ENCODE data around the gene FAU. TPM values are rescaled to one million over a fixed set of nuclear protein-coding genes. Genes with fewer than 3 reads are reported as not detected.

Gene FAU
- total RNA-seq, 1 donor from 2014 or later = 1,253 TPM

- TF ChIP-seq, protein P1, sequence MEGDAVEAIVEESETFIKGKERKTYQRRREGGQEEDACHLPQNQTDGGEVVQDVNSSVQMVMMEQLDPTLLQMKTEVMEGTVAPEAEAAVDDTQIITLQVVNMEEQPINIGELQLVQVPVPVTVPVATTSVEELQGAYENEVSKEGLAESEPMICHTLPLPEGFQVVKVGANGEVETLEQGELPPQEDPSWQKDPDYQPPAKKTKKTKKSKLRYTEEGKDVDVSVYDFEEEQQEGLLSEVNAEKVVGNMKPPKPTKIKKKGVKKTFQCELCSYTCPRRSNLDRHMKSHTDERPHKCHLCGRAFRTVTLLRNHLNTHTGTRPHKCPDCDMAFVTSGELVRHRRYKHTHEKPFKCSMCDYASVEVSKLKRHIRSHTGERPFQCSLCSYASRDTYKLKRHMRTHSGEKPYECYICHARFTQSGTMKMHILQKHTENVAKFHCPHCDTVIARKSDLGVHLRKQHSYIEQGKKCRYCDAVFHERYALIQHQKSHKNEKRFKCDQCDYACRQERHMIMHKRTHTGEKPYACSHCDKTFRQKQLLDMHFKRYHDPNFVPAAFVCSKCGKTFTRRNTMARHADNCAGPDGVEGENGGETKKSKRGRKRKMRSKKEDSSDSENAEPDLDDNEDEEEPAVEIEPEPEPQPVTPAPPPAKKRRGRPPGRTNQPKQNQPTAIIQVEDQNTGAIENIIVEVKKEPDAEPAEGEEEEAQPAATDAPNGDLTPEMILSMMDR (IDR thresholded peaks at IDR 0.05) = no peak
- peak overlapping the region; percentile 19 to 28 for H3K4me3 ChIP-seq
- no peaks in the 10 kb centered on the region for H3K36me3 ChIP-seq
- DNase-seq (ENCODE audit: low spot score in 2 of 2) = no peak
- no peaks in the 10 kb centered on the region for H3K27me3 ChIP-seq
- intact Hi-C loops (cut with DNase I) = no loop called here
- no peaks in the 10 kb centered on the region for H3K9me3 ChIP-seq
- H3K4me1 ChIP-seq = peaks cover 0 to 3% of the 10 kb centered on the region in 2 donors
- no peak overlapping the region for H3K27ac ChIP-seq
These were observed 43.7 kb upstream of the FAU start for GRCh38 chr11:65165410-65166317.

DNA sequence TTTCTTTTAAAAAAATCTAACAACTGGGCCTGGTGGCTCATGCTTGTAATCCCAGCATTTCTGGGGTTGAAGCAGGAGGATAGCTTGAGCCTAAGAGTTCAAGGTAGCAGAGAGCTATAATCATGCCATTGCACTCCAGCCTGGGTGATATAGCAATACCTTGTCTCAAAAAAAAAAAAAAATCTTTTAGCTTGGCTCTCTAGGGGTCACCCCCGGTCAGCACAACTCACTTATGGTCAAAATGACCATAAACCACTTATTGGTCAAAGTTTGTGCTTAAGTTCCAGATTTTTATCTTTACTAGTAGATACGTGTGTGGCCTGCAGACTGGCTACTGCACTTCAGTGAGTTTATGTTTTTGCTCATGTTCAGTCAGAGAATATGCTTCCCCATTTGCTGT is 41.8 kb upstream of the FAU start:
- Histone ChIP-seq H3K4me1 (peaks cover 0 to 3% of the 10 kb centered on the region in 2 donors), H3K4me3 (no peak overlapping the region), H3K27ac (no peak overlapping the region), H3K9me3 (no peaks in the 10 kb centered on the region), H3K27me3 (no peaks in the 10 kb centered on the region), H3K36me3 (no peaks in the 10 kb centered on the region)
- intact Hi-C loops (cut with DNase I) = no loop called here
- TF ChIP-seq, protein P1 (IDR thresholded peaks at IDR 0.05) = no peak
- no peak for DNase-seq (ENCODE audit: low spot score in 2 of 2)

GRCh38 chr11:65160643-65161042 is 38.7 kb upstream of the FAU start:
- TF ChIP-seq, protein P1 (IDR thresholded peaks at IDR 0.05) = no peak
- H3K4me1 ChIP-seq = no peaks in the 10 kb centered on the region

DNA sequence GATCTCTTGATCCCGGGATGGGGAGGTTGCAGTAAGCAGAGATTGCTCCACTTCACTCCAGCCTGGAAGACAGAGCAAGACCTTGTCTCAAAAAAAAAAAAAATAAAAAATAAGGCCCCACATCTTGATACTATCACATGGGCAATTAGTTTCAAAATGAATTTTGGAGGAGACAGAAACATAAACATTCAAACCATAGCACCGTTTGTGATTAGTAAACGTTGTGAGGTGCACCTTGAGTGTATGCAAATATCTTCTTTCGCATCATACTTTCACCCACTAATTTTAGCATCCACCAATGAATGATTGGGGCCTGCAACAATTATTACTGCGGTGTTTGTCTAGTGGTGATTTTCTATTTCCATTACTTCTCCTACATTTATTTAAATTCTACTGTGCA is 37.1 kb upstream of the FAU start:
- TF ChIP-seq, protein P1 (IDR thresholded peaks at IDR 0.05) = no peak
- Histone ChIP-seq H3K36me3 (no peaks in the 10 kb centered on the region), H3K4me1 (no peaks in the 10 kb centered on the region), H3K27me3 (no peaks in the 10 kb centered on the region), H3K27ac (no peak overlapping the region), H3K9me3 (no peaks in the 10 kb centered on the region), H3K4me3 (no peak overlapping the region)
- peak in 1 of 2 donors; percentile 12 for DNase-seq (ENCODE audit: low spot score in 2 of 2)
- intact Hi-C loops (cut with DNase I) = no loop called here

More at GRCh38 chr11:65160643-65161042, 38.7 kb upstream of the FAU start:
- intact Hi-C loops (cut with DNase I) = no loop called here
- Histone ChIP-seq H3K27ac (no peak overlapping the region), H3K4me3 (no peak overlapping the region), H3K9me3 (no peaks in the 10 kb centered on the region), H3K27me3 (no peaks in the 10 kb centered on the region), H3K36me3 (no peaks in the 10 kb centered on the region)
- DNase-seq (ENCODE audit: low spot score in 2 of 2) = no peak

GRCh38 chr11:65157336-65157735 is 35.4 kb upstream of the FAU start:
- H3K4me1 ChIP-seq = no peaks in the 10 kb centered on the region
- DNase-seq (ENCODE audit: low spot score in 2 of 2) = no peak
- H3K36me3 ChIP-seq = no peaks in the 10 kb centered on the region
- H3K4me3 ChIP-seq = no peak overlapping the region
- no peak overlapping the region for H3K27ac ChIP-seq
- H3K27me3 ChIP-seq = no peaks in the 10 kb centered on the region
- H3K9me3 ChIP-seq = no peaks in the 10 kb centered on the region
- intact Hi-C loops (cut with DNase I) = no loop called here
- TF ChIP-seq, protein P1 (IDR thresholded peaks at IDR 0.05) = no peak

All from ascending aorta (tissue), 2 donors.